ENCODE measurements around the gene GRB10.

GRCh38 chr7:50751146-50751545, 31.6 kb downstream of the GRB10 start:
- TF ChIP-seq CTCF (IDR thresholded peaks at IDR 0.05), result no peak
- TF ChIP-seq EZH2 (IDR thresholded peaks at IDR 0.05), result no peak

Measured in neural progenitor cell (in vitro differentiated cells).